Measurements from ENCODE around the gene HIPK3. TPM values are rescaled to one million over a fixed set of nuclear protein-coding genes. Genes with fewer than 3 reads are reported as not detected.

The HIPK3 gene
- total RNA-seq, 4 donors from 2014 or later = 292 to 331 (median 308) TPM

GRCh38 chr11:33383920-33384209, 126.7 kb downstream of the HIPK3 start:
- Histone ChIP-seq H3K36me3 (no peaks in the 10 kb centered on the region), H3K9me3 (peaks cover 0 to 18% (median 0%) of the 10 kb centered on the region in 3 donors), H3K27me3 (peaks cover 9% of the 10 kb centered on the region), H3K4me3 (no peak overlapping the region), H3K4me1 (no peaks in the 10 kb centered on the region), H3K27ac (no peak overlapping the region)
- 100% methylated on average over 1 of the region's 1 CpG; no CpG with 5 or more reads in 1 of the 2 donors for WGBS, 2 donors (ENCODE audit: low coverage in 1 of 2)
- TF ChIP-seq, protein P1, sequence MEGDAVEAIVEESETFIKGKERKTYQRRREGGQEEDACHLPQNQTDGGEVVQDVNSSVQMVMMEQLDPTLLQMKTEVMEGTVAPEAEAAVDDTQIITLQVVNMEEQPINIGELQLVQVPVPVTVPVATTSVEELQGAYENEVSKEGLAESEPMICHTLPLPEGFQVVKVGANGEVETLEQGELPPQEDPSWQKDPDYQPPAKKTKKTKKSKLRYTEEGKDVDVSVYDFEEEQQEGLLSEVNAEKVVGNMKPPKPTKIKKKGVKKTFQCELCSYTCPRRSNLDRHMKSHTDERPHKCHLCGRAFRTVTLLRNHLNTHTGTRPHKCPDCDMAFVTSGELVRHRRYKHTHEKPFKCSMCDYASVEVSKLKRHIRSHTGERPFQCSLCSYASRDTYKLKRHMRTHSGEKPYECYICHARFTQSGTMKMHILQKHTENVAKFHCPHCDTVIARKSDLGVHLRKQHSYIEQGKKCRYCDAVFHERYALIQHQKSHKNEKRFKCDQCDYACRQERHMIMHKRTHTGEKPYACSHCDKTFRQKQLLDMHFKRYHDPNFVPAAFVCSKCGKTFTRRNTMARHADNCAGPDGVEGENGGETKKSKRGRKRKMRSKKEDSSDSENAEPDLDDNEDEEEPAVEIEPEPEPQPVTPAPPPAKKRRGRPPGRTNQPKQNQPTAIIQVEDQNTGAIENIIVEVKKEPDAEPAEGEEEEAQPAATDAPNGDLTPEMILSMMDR (IDR thresholded peaks at IDR 0.05) = no peak
- TF ChIP-seq EP300 (IDR thresholded peaks at IDR 0.05) = no peak
- TF ChIP-seq POLR2A (IDR thresholded peaks at IDR 0.05) = no peak
- TF ChIP-seq POLR2AphosphoS5 (IDR thresholded peaks at IDR 0.05) = no peak
- ATAC-seq = no peak

DNA sequence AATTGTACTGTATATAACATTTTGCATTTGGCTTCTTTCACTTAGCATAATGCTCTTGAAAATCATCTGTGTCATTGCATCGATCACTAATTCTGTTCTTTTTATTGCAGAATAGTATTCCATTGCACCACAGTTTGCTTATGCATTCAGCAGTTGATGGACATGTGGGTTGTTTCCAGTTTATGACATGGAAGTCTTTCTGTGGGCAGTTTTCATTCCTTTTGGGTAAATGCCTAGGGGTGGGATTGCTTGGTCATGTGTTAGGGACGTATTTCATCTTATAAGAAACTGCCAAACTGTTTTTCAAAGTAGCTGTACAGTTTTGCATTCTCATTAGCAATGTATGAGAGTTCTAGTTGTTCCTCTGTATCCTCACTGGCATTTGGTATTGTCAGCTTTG, 127.0 kb downstream of the HIPK3 start:
- Histone ChIP-seq H3K27ac (no peak overlapping the region), H3K36me3 (no peaks in the 10 kb centered on the region), H3K27me3 (peaks cover 9% of the 10 kb centered on the region), H3K4me3 (no peak overlapping the region), H3K9me3 (peaks cover 0 to 18% (median 0%) of the 10 kb centered on the region in 3 donors), H3K4me1 (no peaks in the 10 kb centered on the region)
- no peak for ATAC-seq
- 62 to 92% methylated on average over 2 of the region's 2 CpGs for WGBS, 2 donors (ENCODE audit: low coverage in 1 of 2)
- TF ChIP-seq POLR2A (IDR thresholded peaks at IDR 0.05) = no peak
- TF ChIP-seq POLR2AphosphoS5 (IDR thresholded peaks at IDR 0.05) = no peak
- TF ChIP-seq, protein P1 (IDR thresholded peaks at IDR 0.05) = no peak
- TF ChIP-seq EP300 (IDR thresholded peaks at IDR 0.05) = no peak

DNA sequence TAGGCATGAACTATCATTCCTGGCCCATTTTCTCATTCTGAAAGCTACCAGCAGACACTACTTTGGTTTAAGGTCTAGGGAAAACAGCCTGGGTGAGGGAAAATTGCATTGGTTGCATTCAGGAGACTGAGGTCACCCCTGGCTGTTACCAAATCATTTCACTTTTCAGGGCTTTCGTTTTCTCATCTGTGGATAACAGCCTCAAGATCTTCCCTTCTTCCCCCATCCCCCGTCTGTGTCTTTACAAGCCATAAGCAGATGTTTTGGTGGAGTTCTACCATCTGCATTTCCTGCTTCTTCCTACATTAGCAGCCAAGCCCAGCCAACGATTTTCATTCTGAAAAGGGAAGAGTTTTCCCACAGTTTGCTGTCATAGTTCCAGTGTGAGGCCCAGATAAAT, 130.4 kb downstream of the HIPK3 start:
- no peak overlapping the region for H3K4me3 ChIP-seq
- H3K36me3 ChIP-seq = no peaks in the 10 kb centered on the region
- TF ChIP-seq POLR2A (IDR thresholded peaks at IDR 0.05) = no peak
- TF ChIP-seq, protein P1 (IDR thresholded peaks at IDR 0.05) = no peak
- TF ChIP-seq POLR2AphosphoS5 (IDR thresholded peaks at IDR 0.05) = no peak
- no peak for TF ChIP-seq EP300 (IDR thresholded peaks at IDR 0.05)
- ATAC-seq = no peak
- no peaks in the 10 kb centered on the region for H3K4me1 ChIP-seq
- H3K27me3 ChIP-seq = peaks cover 1% of the 10 kb centered on the region
- no peak overlapping the region for H3K27ac ChIP-seq
- peaks cover 0 to 18% (median 0%) of the 10 kb centered on the region in 3 donors for H3K9me3 ChIP-seq
- 50 to 55% methylated on average over 3 of the region's 3 CpGs for WGBS, 2 donors (ENCODE audit: low coverage in 1 of 2)

- 90 to 92% methylated on average over 2 to 5 of the region's 5 CpGs for WGBS, 2 donors (ENCODE audit: low coverage in 1 of 2)
These were observed 130.8 kb downstream of the HIPK3 start for GRCh38 chr11:33387996-33388395.

More at GRCh38 chr11:33387996-33388395, 130.8 kb downstream of the HIPK3 start:
- H3K4me3 ChIP-seq = no peak overlapping the region
- H3K9me3 ChIP-seq = peaks cover 0 to 18% (median 0%) of the 10 kb centered on the region in 3 donors
- TF ChIP-seq POLR2AphosphoS5 (IDR thresholded peaks at IDR 0.05) (no peak), EP300 (IDR thresholded peaks at IDR 0.05) (no peak), POLR2A (IDR thresholded peaks at IDR 0.05) (no peak)
- TF ChIP-seq, protein P1 (IDR thresholded peaks at IDR 0.05) = no peak
- H3K4me1 ChIP-seq = no peaks in the 10 kb centered on the region
- H3K27ac ChIP-seq = no peak overlapping the region
- ATAC-seq = no peak
- no peaks in the 10 kb centered on the region for H3K27me3 ChIP-seq
- no peaks in the 10 kb centered on the region for H3K36me3 ChIP-seq

All from gastroesophageal sphincter (tissue), 4 donors.